MCF 10A (cell line): ENCODE results near the gene SYCP3. TPM values are rescaled to one million over a fixed set of nuclear protein-coding genes. Genes with fewer than 3 reads are reported as not detected.

Experiments
- BruUV-seq: library from RNA; stranded (reverse); fragments of 400-500 nt; replicated peaks from 2 replicates; lab custom pipeline; 2021; lab: Mats Ljungman, UMichigan
- CTCF ChIA-PET: fragments of 300-600 bp; sonication (Branson Sonifier 250); formaldehyde crosslinking; extraction: SDS; loops from one replicate; lab custom pipeline; 2021; ENCODE audit warnings: antibody characterized with exemption, inconsistent platforms; lab: Yijun Ruan, JAX
- POLR2A ChIA-PET: fragments of 300-600, 350-650 bp; sonication (Branson Sonifier 250); formaldehyde crosslinking; extraction: SDS; loops from one replicate; lab custom pipeline; 2020; ENCODE audit warnings: antibody characterized with exemption, inconsistent platforms; lab: Yijun Ruan, JAX
- DNase-seq: peaks from one replicate; pipeline ENCODE4 v3.0.0-alpha.2; 2018; ENCODE audit not compliant: unreplicated experiment
- H3K27ac Mint-ChIP-seq: one replicate; pipeline ENCODE4 v1.8.0; 2022; ENCODE audit warnings: mild to moderate bottlenecking, low read depth, mixed read lengths; ENCODE audit not compliant: unreplicated experiment
- H3K27me3 Mint-ChIP-seq: one replicate; pipeline ENCODE4 v1.8.0; 2022; ENCODE audit warnings: mixed read lengths; ENCODE audit not compliant: insufficient read depth, unreplicated experiment
- H3K36me3 Mint-ChIP-seq: one replicate; pipeline ENCODE4 v1.8.0; 2022; ENCODE audit warnings: mild to moderate bottlenecking, moderate library complexity, mixed read lengths; ENCODE audit not compliant: insufficient read depth, unreplicated experiment
- H3K4me1 Mint-ChIP-seq: one replicate; pipeline ENCODE4 v1.8.0; 2022; ENCODE audit warnings: mixed read lengths; ENCODE audit not compliant: insufficient read depth, unreplicated experiment
- H3K4me3 Mint-ChIP-seq: one replicate; pipeline ENCODE4 v1.8.0; 2022; ENCODE audit warnings: mild to moderate bottlenecking, moderate library complexity, mixed read lengths; ENCODE audit not compliant: unreplicated experiment
- H3K9me3 Mint-ChIP-seq: one replicate; pipeline ENCODE4 v1.8.0; 2022; ENCODE audit warnings: mixed read lengths; ENCODE audit not compliant: unreplicated experiment
- intact Hi-C: fragments of 100-400 bp; cut with micrococcal nuclease; formaldehyde crosslinking; loops from 2 replicates; pipeline ENCODE4 v1.14.1; 2022
- total RNA-seq: library from RNA; stranded (reverse); gene quantifications from 2 replicates; pipeline ENCODE4 v1.2.3, GENCODE V29; 2022
- TF ChIP-seq, protein P1 (sequence below): fragments of 200-600 bp; IDR thresholded peaks from one replicate; pipeline ENCODE4 v1.8.0; 2022; ENCODE audit warnings: antibody characterized with exemption, mild to moderate bottlenecking; ENCODE audit not compliant: unreplicated experiment

SYCP3 gene
- total RNA-seq, 1 experiment from 2014 or later: not detected

DNA sequence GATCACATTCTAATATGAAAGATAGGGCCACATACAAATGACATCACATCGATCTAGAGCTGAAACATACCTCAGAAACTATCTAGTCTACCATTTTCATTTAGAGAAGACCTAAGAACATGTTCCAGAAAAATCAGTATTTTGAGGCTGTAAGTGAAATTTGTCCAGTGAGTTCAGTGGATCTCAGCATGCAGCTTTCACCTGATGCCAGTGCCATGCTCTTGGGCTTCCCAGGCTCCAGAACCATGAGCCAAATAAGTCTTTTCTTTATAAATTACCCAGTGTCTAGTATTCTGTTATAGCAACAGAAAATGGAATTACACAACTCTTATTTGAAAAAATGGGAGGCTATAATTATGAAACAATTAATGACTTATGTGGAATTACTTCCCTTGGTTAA, 32.9 kb downstream of the SYCP3 start:
- TF ChIP-seq, protein P1, sequence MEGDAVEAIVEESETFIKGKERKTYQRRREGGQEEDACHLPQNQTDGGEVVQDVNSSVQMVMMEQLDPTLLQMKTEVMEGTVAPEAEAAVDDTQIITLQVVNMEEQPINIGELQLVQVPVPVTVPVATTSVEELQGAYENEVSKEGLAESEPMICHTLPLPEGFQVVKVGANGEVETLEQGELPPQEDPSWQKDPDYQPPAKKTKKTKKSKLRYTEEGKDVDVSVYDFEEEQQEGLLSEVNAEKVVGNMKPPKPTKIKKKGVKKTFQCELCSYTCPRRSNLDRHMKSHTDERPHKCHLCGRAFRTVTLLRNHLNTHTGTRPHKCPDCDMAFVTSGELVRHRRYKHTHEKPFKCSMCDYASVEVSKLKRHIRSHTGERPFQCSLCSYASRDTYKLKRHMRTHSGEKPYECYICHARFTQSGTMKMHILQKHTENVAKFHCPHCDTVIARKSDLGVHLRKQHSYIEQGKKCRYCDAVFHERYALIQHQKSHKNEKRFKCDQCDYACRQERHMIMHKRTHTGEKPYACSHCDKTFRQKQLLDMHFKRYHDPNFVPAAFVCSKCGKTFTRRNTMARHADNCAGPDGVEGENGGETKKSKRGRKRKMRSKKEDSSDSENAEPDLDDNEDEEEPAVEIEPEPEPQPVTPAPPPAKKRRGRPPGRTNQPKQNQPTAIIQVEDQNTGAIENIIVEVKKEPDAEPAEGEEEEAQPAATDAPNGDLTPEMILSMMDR: no peak
- no peak for DNase-seq
- intact Hi-C loops: no loop called here
- H3K27me3 Mint-ChIP-seq: no peaks in the 10 kb centered on the region
- CTCF ChIA-PET: interaction anchor here (0.6 to 1.0 kb wide), 4 partner anchors 9 to 133 kb away, joined by 3 to 4 read pairs (median 3); partner anchors contain the start of gene CHPT1
- peaks cover 6% of the 10 kb centered on the region for H3K36me3 Mint-ChIP-seq
- POLR2A ChIA-PET: interaction anchor here (2.1 kb wide), 1 partner anchor 8 kb away, joined by 7 read pairs; no protein-coding TSS in a partner anchor
- no peak overlapping the region for H3K27ac Mint-ChIP-seq
- no TSS peak for BruUV-seq
- H3K4me3 Mint-ChIP-seq: no peak overlapping the region
- no peaks in the 10 kb centered on the region for H3K9me3 Mint-ChIP-seq
- H3K4me1 Mint-ChIP-seq: peaks cover 25% of the 10 kb centered on the region

- Mint-ChIP-seq H3K36me3 (peaks cover 6% of the 10 kb centered on the region), H3K4me1 (peaks cover 42% of the 10 kb centered on the region), H3K27me3 (no peaks in the 10 kb centered on the region), H3K27ac (peak overlapping the region; percentile 42), H3K9me3 (no peaks in the 10 kb centered on the region), H3K4me3 (no peak overlapping the region)
- TF ChIP-seq, protein P1: no peak
- no peak for DNase-seq
- intact Hi-C loops: no loop called here
- BruUV-seq: no TSS peak
- ChIA-PET POLR2A (interaction anchor here (0.7 kb wide), 1 partner anchor 12 kb away, joined by 3 read pairs; no protein-coding TSS in a partner anchor), CTCF (no interaction called here)
Measured at GRCh38 chr12:101703487-101703886, 35.8 kb downstream of the SYCP3 start.

- peaks cover 38% of the 10 kb centered on the region for H3K4me1 Mint-ChIP-seq
- no TSS peak for BruUV-seq
- H3K27ac Mint-ChIP-seq: no peak overlapping the region
- TF ChIP-seq, protein P1: no peak
- peak overlapping the region; percentile 91 for H3K4me3 Mint-ChIP-seq
- ChIA-PET POLR2A (no interaction called here), CTCF (no interaction called here)
- intact Hi-C loops: no loop called here
- DNase-seq: no peak
- no peaks in the 10 kb centered on the region for H3K9me3 Mint-ChIP-seq
- no peaks in the 10 kb centered on the region for H3K27me3 Mint-ChIP-seq
- peaks cover 6% of the 10 kb centered on the region for H3K36me3 Mint-ChIP-seq
Measured at GRCh38 chr12:101700299-101700820, 38.9 kb downstream of the SYCP3 start.

- DNase-seq: peak; percentile 6
- POLR2A ChIA-PET: interaction anchor here (0.5 to 2.5 kb wide), 9 partner anchors 8 to 292 kb away, joined by 3 to 18 read pairs (median 3); partner anchors contain the start of genes ARL1, DRAM1 and GNPTAB
- intact Hi-C loops: loop anchor here (1.0 to 5.0 kb wide), 2 partner anchors 58 to 131 kb away; no protein-coding TSS in a partner anchor
Measured at GRCh38 chr12:101698800-101699347, 40.4 kb downstream of the SYCP3 start.

More at GRCh38 chr12:101698800-101699347, 40.4 kb downstream of the SYCP3 start:
- CTCF ChIA-PET: interaction anchor here (0.6 to 0.8 kb wide), 5 partner anchors 8 to 1882 kb away, joined by 3 to 5 read pairs (median 3); no protein-coding TSS in a partner anchor
- Mint-ChIP-seq H3K27ac (peak overlapping the region; percentile 78), H3K4me3 (peak overlapping the region; percentile 91), H3K36me3 (peaks cover 6% of the 10 kb centered on the region), H3K9me3 (no peaks in the 10 kb centered on the region), H3K4me1 (peaks cover 44% of the 10 kb centered on the region), H3K27me3 (no peaks in the 10 kb centered on the region)
- BruUV-seq: no TSS peak
- TF ChIP-seq, protein P1: no peak
